Measurements from ENCODE around the gene WDR19. TPM values are rescaled to one million over a fixed set of nuclear protein-coding genes. Genes with fewer than 3 reads are reported as not detected.
A peak's percentile ranks its signal among the peaks of the same experiment; 100 is the strongest.

The WDR19 gene
- total and polyA plus RNA-seq, 8 donors, result 6.3 to 41.3 (median 13.7) TPM

DNA sequence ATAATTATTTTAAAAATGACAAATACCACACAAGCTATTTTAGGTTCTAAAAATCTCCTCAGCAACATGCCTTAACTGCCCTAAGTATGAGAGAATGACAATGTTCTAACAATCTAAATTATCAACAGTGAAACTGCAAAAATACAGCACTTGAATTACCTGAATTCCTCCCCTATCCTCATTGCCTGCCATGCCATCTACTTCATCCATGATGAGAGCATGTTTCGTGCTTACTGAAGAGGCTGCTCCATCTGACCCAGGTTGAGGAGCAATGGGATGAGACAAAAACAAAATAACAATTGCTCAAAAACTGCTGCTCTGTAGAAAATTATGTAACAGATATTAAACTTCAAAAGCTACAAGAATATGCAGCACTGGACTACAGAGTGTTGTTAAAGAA is 120.6 kb downstream of the WDR19 start:
- Histone ChIP-seq H3K27ac (no peak overlapping the region), H3K4me1 (peaks cover 5 to 12% (median 7%) of the 10 kb centered on the region in 3 donors), H3K27me3 (no peaks in the 10 kb centered on the region), H3K4me3 (no peak overlapping the region), H3K9me3 (no peaks in the 10 kb centered on the region), H3K36me3 (peaks cover 3 to 27% (median 24%) of the 10 kb centered on the region in 3 donors)
- TF ChIP-seq, protein P1, sequence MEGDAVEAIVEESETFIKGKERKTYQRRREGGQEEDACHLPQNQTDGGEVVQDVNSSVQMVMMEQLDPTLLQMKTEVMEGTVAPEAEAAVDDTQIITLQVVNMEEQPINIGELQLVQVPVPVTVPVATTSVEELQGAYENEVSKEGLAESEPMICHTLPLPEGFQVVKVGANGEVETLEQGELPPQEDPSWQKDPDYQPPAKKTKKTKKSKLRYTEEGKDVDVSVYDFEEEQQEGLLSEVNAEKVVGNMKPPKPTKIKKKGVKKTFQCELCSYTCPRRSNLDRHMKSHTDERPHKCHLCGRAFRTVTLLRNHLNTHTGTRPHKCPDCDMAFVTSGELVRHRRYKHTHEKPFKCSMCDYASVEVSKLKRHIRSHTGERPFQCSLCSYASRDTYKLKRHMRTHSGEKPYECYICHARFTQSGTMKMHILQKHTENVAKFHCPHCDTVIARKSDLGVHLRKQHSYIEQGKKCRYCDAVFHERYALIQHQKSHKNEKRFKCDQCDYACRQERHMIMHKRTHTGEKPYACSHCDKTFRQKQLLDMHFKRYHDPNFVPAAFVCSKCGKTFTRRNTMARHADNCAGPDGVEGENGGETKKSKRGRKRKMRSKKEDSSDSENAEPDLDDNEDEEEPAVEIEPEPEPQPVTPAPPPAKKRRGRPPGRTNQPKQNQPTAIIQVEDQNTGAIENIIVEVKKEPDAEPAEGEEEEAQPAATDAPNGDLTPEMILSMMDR (IDR thresholded peaks at IDR 0.05), result no peak
- intact Hi-C loops (cut with DNase I), result no loop called here
- DNase-seq (no peak), ATAC-seq (no peak), FAIRE-seq (no peak)
- 99 to 100% methylated on average over 1 of the region's 1 CpG for WGBS, 2 donors

DNA sequence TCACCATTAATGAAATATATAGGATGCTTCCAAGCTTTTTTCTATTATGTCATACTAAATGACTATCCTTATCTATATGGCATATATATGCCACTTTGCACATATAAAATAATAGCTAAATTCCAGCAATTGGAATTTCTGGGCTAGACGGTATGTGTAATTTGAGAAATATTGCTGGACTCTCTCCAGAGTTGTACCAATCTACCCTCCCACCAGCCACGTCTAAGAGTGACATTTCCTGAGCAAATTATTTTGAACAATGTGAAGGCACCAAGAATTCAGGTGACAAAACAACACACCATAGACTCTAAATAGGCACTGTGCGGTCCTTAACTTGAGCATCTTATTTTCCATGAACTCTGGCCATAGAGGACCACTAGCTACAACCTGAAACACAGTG is 121.5 kb downstream of the WDR19 start:
- FAIRE-seq (no peak), DNase-seq (no peak), ATAC-seq (no peak)
- H3K27ac ChIP-seq, result no peak overlapping the region
- H3K27me3 ChIP-seq, result no peaks in the 10 kb centered on the region
- 80 to 83% methylated on average over 3 of the region's 3 CpGs for WGBS, 2 donors
- H3K9me3 ChIP-seq, result no peaks in the 10 kb centered on the region
- H3K4me3 ChIP-seq, result no peak overlapping the region
- intact Hi-C loops (cut with DNase I), result no loop called here
- H3K4me1 ChIP-seq, result peaks cover 5 to 17% (median 7%) of the 10 kb centered on the region in 3 donors
- TF ChIP-seq, protein P1 (IDR thresholded peaks at IDR 0.05), result no peak
- peaks cover 3 to 26% (median 21%) of the 10 kb centered on the region in 3 donors for H3K36me3 ChIP-seq

DNA sequence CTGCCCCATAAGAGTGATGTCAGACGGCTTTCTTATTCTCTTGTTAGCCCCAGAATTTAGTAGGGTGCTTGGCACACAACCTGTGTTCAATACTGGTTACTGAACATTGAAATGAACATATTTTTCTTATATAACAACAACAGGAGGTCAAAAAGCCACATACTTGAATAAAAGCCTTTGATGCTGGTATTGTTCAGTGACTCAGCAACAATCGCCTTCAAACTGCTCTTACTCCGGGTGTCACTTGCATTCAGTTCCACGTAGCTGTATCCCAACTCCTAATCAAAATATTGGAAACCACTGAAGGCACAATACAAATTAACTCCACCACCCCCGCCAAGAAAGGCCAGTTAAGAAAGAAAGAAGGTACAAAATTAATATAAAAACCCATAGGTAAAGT is 122.3 kb downstream of the WDR19 start:
- no peak overlapping the region for H3K27ac ChIP-seq
- H3K9me3 ChIP-seq, result no peaks in the 10 kb centered on the region
- no peaks in the 10 kb centered on the region for H3K27me3 ChIP-seq
- ATAC-seq, result no peak
- 75 to 86% methylated on average over 5 of the region's 5 CpGs for WGBS, 2 donors
- no peak overlapping the region for H3K4me3 ChIP-seq
- H3K36me3 ChIP-seq, result peaks cover 3 to 20% (median 14%) of the 10 kb centered on the region in 3 donors
- no peak for FAIRE-seq
- H3K4me1 ChIP-seq, result peaks cover 5 to 18% (median 7%) of the 10 kb centered on the region in 3 donors
- DNase-seq, result no peak
- intact Hi-C loops (cut with DNase I), result no loop called here
- TF ChIP-seq, protein P1 (IDR thresholded peaks at IDR 0.05), result no peak

DNA sequence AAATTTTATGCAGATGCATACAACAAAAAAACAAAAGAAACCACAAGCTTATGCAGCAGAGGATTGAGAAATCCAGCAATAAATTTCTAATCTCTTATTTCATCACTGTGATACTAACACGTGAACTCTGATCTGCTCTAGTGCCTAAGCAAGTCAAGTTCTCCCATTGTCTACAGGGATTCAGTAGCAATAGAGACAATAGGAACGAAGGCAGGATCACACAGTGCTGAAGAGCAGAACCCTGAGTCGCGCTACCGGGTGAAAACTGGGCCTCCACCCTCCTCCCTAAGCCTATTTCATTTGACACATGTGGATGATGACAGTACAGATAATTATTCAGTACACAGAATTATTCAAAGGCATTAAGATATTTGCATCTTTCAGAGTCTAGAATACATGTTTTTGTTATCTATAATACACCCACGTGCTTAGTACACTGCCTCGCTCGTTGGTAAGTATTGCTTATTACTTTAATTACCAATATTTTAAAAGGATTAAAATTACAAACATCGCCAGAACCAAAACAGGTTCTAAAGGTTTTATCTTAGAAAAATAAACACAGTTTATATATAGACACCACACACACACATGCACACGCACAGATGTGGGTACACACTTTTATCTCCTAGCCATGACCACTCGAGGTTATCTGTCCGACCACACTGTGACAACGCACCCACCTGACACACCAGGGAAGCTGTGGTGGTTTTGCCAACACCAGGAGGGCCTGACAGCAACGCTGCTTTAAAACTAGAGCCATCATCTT is 123.8 kb downstream of the WDR19 start:
- TF ChIP-seq, protein P1 (IDR thresholded peaks at IDR 0.05), result no peak
- H3K36me3 ChIP-seq, result peaks cover 3 to 22% (median 10%) of the 10 kb centered on the region in 3 donors
- 39 to 43% methylated on average over 14 of the region's 14 CpGs for WGBS, 2 donors
- FAIRE-seq, result no peak
- no peak overlapping the region for H3K4me3 ChIP-seq
- peak in 1 of 6 donors; percentile 15 for DNase-seq
- no peaks in the 10 kb centered on the region for H3K9me3 ChIP-seq
- intact Hi-C loops (cut with DNase I), result no loop called here
- no peaks in the 10 kb centered on the region for H3K27me3 ChIP-seq
- no peak overlapping the region for H3K27ac ChIP-seq
- H3K4me1 ChIP-seq, result peaks cover 5 to 18% (median 7%) of the 10 kb centered on the region in 3 donors
- ATAC-seq, result peak; percentile 66 to 84 (median 79)

DNA sequence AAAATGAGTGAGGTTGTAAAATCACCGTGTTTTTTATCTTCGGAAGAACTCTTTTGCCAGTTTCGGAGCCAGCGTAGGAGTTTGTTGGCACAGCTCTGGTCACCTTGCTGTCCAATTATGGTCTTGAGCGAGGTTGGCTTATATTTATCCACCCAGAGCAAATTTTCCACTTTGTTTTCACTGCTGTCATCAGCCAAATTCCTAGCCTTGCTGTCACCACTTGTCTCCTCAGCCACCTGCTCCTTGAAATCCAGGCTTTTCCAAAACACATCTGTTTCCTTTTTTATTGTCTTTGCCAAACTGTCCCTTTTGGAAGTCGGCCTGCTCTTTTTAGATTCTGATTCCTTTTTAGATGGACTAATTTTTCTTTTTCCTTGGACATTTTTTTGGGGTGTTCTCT is 126.3 kb downstream of the WDR19 start:
- intact Hi-C loops (cut with DNase I), result no loop called here
- TF ChIP-seq, protein P1 (IDR thresholded peaks at IDR 0.05), result no peak
- FAIRE-seq (no peak), ATAC-seq (peak in 2 of 4 donors; percentile 40 to 73), DNase-seq (no peak)
- H3K4me3 ChIP-seq, result no peak overlapping the region
- H3K4me1 ChIP-seq, result peaks cover 5 to 25% (median 7%) of the 10 kb centered on the region in 3 donors
- H3K36me3 ChIP-seq, result peaks cover 3 to 23% (median 7%) of the 10 kb centered on the region in 3 donors
- H3K27ac ChIP-seq, result peak overlapping the region in 1 of 4 donors; percentile 47
- 51 to 74% methylated on average over 6 of the region's 6 CpGs for WGBS, 2 donors
- no peaks in the 10 kb centered on the region for H3K27me3 ChIP-seq
- no peaks in the 10 kb centered on the region for H3K9me3 ChIP-seq
